HEK293 (cell line): ENCODE results near the gene GDPD5.

Source experiments
- CTCF ChIA-PET: fragments of 350-600 bp; formaldehyde crosslinking; extraction: SDS; loops from one replicate; lab custom pipeline; 2021; ENCODE audit warnings: antibody characterized with exemption; lab: Yijun Ruan, JAX
- POLR2A ChIA-PET: fragments of 300-600 bp; formaldehyde crosslinking; extraction: SDS; loops from one replicate; lab custom pipeline; 2020; ENCODE audit warnings: antibody characterized with exemption, inconsistent platforms; lab: Yijun Ruan, JAX
- H3K27ac ChIP-seq: fragments of 200-500 bp; sonication (Bioruptor generic); 2 replicates; pipeline ENCODE4 v1.5.1; 2014; ENCODE audit warnings: low read depth, low read length, control low read depth, inconsistent platforms; ENCODE audit errors: extremely low read depth
- H3K36me3 ChIP-seq, 2 experiments: fragments of 200-500 bp in 1 of 2; sonication (Bioruptor generic) in 1 of 2; 1 replicate in 1 of 2; 2 replicates in 1 of 2; pipeline ENCODE4 v1.5.1; 2014 to 2017; ENCODE audit warnings: inconsistent platforms in 2 of 2, low read length in 2 of 2; ENCODE audit not compliant: control insufficient read depth in 2 of 2, insufficient read depth in 1 of 2
- H3K4me1 ChIP-seq: fragments of 200-500 bp; sonication (Bioruptor generic); 2 replicates; pipeline ENCODE4 v1.5.1; 2014; ENCODE audit warnings: mild to moderate bottlenecking, low read length, inconsistent platforms; ENCODE audit not compliant: control insufficient read depth, insufficient read depth
- H3K4me3 ChIP-seq: 2 replicates; pipeline ENCODE4 v1.5.1; 2011; ENCODE audit warnings: low read depth, mild to moderate bottlenecking, control low read depth, low read length, moderate library complexity
- H3K9me3 ChIP-seq: fragments of 200-500 bp; sonication (Bioruptor generic); 2 replicates; pipeline ENCODE4 v1.5.1; 2014; ENCODE audit warnings: low read depth, low read length, inconsistent platforms; ENCODE audit not compliant: control insufficient read depth, insufficient read depth
- HOXA7 ChIP-seq: sonication (generic); formaldehyde crosslinking; IDR thresholded peaks from 2 replicates; pipeline ENCODE4 v1.8.1; 2022; ENCODE audit warnings: missing genetic modification reagents, borderline replicate concordance
- KLF9 ChIP-seq: fragments of 450-650 bp; formaldehyde crosslinking; IDR thresholded peaks from 2 replicates; pipeline ENCODE4 v1.5.1; 2016; ENCODE audit warnings: missing biosample characterization, missing genetic modification characterization, low read depth
- OSR2 ChIP-seq: fragments of 450-650 bp; formaldehyde crosslinking; IDR thresholded peaks from 2 replicates; pipeline ENCODE4 v1.5.1; 2016; ENCODE audit warnings: missing biosample characterization, missing genetic modification characterization
- SALL2 ChIP-seq: fragments of 450-650 bp; formaldehyde crosslinking; IDR thresholded peaks from 2 replicates; pipeline ENCODE4 v1.5.0; 2017; ENCODE audit warnings: missing biosample characterization, mild to moderate bottlenecking, missing genetic modification characterization, borderline replicate concordance
- ZNF10 ChIP-seq: fragments of 450-650 bp; formaldehyde crosslinking; IDR thresholded peaks from 2 replicates; pipeline ENCODE4 v1.5.1; 2017; ENCODE audit warnings: missing biosample characterization, missing genetic modification characterization
- ZNF121 ChIP-seq: fragments of 450-650 bp; formaldehyde crosslinking; IDR thresholded peaks from 2 replicates; pipeline ENCODE4 v1.5.1; 2016; ENCODE audit warnings: missing biosample characterization, missing genetic modification characterization
- ZNF335 ChIP-seq: fragments of 450-650 bp; formaldehyde crosslinking; conservative IDR thresholded peaks from 2 replicates; pipeline ENCODE4 v1.5.1; 2016; ENCODE audit warnings: missing biosample characterization, missing genetic modification characterization
- ZNF341 ChIP-seq: fragments of 450-650 bp; formaldehyde crosslinking; IDR thresholded peaks from 2 replicates; pipeline ENCODE4; 2016; ENCODE audit warnings: low read depth, missing biosample characterization, missing genetic modification characterization
- ZNF366 ChIP-seq: fragments of 450-650 bp; formaldehyde crosslinking; conservative IDR thresholded peaks from 2 replicates; pipeline ENCODE4 v1.5.1; 2016; ENCODE audit warnings: missing biosample characterization, missing genetic modification characterization
- ZNF529 ChIP-seq: fragments of 450-650 bp; formaldehyde crosslinking; IDR thresholded peaks from 2 replicates; pipeline ENCODE4 v1.5.1; 2017; ENCODE audit warnings: missing genetic modification characterization, missing biosample characterization; ENCODE audit not compliant: insufficient replicate concordance
- ZNF585B ChIP-seq: fragments of 450-650 bp; formaldehyde crosslinking; IDR thresholded peaks from 2 replicates; pipeline ENCODE4 v1.5.1; 2016; ENCODE audit warnings: missing biosample characterization, missing genetic modification characterization
- ZNF654 ChIP-seq: fragments of 450-650 bp; formaldehyde crosslinking; IDR thresholded peaks from 2 replicates; pipeline ENCODE4 v1.5.1; 2016; ENCODE audit warnings: low read depth, missing biosample characterization, missing genetic modification characterization
- TF ChIP-seq, protein P1 (sequence below): fragments of 450-650 bp; formaldehyde crosslinking; conservative IDR thresholded peaks from 2 replicates; pipeline ENCODE4 v1.5.1; 2016; ENCODE audit warnings: low read depth, missing biosample characterization, missing genetic modification characterization
- TF ChIP-seq, protein P2 (sequence below): fragments of 450-650 bp; formaldehyde crosslinking; IDR thresholded peaks from 2 replicates; pipeline ENCODE4 v1.5.1; 2016; ENCODE audit warnings: missing biosample characterization, missing genetic modification characterization
- TF ChIP-seq, protein P3 (sequence below): fragments of 450-650 bp; formaldehyde crosslinking; IDR thresholded peaks from 2 replicates; pipeline ENCODE4 v1.5.1; 2016; ENCODE audit warnings: missing biosample characterization, missing genetic modification characterization

GDPD5 gene

DNA sequence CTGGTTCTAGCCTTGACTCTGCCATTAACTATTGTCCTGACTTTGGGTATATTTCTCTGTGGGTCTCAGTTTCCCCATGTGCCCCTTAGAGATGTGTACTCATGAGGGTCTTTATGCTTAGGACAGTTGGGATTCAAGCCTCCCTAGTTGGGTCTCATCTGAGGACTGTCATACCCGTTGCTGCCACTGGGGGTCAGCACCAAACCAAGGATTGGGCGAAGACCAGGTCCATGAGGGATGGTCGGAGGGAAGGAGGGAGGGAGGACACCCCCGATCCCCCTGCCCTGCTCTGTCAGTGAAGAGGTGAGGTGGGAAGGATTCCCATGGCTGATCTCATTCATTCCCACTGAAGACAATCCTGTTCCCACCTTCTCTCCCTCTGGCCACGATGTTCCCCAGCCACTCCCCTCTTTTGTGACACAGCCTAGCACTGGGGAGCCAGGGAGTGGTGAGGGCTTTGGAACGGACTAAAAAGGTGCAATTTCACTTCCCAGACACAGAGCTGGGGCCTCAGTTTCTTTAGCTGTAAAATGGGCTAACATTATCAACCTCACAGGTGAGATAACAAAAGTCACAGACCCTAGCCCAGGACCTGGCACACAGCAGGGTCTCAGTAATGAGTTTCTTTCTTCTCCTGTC lies 80.3 kb downstream of the GDPD5 start:
- no peak for TF ChIP-seq HOXA7 (CRISPR knock-in tag)
- TF ChIP-seq, protein P1, sequence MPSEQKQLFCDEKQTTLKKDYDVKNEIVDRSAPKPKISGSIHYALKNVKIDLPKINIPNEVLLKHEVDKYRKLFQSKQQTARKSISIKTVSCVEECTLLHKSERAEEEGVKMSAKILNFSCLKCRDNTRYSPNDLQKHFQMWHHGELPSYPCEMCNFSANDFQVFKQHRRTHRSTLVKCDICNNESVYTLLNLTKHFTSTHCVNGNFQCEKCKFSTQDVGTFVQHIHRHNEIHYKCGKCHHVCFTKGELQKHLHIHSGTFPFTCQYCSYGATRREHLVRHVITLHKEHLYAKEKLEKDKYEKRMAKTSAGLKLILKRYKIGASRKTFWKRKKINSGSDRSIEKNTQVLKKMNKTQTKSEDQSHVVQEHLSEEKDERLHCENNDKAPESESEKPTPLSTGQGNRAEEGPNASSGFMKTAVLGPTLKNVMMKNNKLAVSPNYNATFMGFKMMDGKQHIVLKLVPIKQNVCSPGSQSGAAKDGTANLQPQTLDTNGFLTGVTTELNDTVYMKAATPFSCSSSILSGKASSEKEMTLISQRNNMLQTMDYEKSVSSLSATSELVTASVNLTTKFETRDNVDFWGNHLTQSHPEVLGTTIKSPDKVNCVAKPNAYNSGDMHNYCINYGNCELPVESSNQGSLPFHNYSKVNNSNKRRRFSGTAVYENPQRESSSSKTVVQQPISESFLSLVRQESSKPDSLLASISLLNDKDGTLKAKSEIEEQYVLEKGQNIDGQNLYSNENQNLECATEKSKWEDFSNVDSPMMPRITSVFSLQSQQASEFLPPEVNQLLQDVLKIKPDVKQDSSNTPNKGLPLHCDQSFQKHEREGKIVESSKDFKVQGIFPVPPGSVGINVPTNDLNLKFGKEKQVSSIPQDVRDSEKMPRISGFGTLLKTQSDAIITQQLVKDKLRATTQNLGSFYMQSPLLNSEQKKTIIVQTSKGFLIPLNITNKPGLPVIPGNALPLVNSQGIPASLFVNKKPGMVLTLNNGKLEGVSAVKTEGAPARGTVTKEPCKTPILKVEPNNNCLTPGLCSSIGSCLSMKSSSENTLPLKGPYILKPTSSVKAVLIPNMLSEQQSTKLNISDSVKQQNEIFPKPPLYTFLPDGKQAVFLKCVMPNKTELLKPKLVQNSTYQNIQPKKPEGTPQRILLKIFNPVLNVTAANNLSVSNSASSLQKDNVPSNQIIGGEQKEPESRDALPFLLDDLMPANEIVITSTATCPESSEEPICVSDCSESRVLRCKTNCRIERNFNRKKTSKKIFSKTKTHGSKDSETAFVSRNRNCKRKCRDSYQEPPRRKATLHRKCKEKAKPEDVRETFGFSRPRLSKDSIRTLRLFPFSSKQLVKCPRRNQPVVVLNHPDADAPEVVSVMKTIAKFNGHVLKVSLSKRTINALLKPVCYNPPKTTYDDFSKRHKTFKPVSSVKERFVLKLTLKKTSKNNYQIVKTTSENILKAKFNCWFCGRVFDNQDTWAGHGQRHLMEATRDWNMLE (tag by site-specific recombination), result no peak
- TF ChIP-seq, protein P2, sequence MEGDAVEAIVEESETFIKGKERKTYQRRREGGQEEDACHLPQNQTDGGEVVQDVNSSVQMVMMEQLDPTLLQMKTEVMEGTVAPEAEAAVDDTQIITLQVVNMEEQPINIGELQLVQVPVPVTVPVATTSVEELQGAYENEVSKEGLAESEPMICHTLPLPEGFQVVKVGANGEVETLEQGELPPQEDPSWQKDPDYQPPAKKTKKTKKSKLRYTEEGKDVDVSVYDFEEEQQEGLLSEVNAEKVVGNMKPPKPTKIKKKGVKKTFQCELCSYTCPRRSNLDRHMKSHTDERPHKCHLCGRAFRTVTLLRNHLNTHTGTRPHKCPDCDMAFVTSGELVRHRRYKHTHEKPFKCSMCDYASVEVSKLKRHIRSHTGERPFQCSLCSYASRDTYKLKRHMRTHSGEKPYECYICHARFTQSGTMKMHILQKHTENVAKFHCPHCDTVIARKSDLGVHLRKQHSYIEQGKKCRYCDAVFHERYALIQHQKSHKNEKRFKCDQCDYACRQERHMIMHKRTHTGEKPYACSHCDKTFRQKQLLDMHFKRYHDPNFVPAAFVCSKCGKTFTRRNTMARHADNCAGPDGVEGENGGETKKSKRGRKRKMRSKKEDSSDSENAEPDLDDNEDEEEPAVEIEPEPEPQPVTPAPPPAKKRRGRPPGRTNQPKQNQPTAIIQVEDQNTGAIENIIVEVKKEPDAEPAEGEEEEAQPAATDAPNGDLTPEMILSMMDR (tag by site-specific recombination), result peak; percentile 70
- TF ChIP-seq ZNF10 (tag by site-specific recombination), result no peak
- TF ChIP-seq ZNF341 (tag by site-specific recombination), result no peak
- peak; percentile 80 for TF ChIP-seq ZNF366 (tag by site-specific recombination)
- TF ChIP-seq ZNF654, result peak; percentile 80
- TF ChIP-seq KLF9, result peak; percentile 35; the same call in 1 of the 2 replicates
- no peak for TF ChIP-seq ZNF585B
- no peak for TF ChIP-seq ZNF529 (tag by site-specific recombination)
- peak; percentile 99 for TF ChIP-seq ZNF121
- TF ChIP-seq, protein P3, sequence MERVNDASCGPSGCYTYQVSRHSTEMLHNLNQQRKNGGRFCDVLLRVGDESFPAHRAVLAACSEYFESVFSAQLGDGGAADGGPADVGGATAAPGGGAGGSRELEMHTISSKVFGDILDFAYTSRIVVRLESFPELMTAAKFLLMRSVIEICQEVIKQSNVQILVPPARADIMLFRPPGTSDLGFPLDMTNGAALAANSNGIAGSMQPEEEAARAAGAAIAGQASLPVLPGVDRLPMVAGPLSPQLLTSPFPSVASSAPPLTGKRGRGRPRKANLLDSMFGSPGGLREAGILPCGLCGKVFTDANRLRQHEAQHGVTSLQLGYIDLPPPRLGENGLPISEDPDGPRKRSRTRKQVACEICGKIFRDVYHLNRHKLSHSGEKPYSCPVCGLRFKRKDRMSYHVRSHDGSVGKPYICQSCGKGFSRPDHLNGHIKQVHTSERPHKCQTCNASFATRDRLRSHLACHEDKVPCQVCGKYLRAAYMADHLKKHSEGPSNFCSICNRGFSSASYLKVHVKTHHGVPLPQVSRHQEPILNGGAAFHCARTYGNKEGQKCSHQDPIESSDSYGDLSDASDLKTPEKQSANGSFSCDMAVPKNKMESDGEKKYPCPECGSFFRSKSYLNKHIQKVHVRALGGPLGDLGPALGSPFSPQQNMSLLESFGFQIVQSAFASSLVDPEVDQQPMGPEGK (tag by site-specific recombination), result peak; percentile 56
- POLR2A ChIA-PET, result no interaction called here
- Histone ChIP-seq H3K27ac (no peak overlapping the region), H3K36me3 (no peaks in the 10 kb centered on the region), H3K9me3 (no peaks in the 10 kb centered on the region), H3K4me3 (no peak overlapping the region), H3K4me1 (no peaks in the 10 kb centered on the region)
- CTCF ChIA-PET, result interaction anchor here (0.6 to 7.5 kb wide), 31 partner anchors 10 to 1088 kb away, joined by 3 to 264 read pairs (median 4); partner anchors contain the start of genes GDPD5 and KLHL35

DNA sequence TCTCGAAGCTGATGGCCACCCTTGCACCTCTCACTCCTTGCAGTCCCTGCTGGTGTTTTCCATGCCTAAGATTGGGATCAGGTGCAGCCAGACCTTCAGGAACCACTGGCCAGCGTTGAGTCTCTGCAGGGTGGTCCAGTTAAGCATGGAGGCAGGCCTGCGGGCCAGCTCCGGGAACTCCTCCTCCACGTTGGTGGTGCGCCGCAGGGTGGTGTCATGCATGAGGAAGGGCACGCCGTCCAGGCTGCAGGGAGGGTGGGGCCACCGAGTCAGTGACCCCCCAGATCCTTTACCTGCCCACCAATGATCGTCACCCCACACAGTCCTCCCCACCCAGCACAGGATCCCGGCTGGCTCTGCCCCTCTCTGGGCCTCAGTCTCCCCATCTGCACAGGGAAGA lies 82.7 kb downstream of the GDPD5 start:
- H3K9me3 ChIP-seq, result no peaks in the 10 kb centered on the region
- TF ChIP-seq ZNF335, result no peak
- TF ChIP-seq, protein P2 (tag by site-specific recombination), result no peak
- TF ChIP-seq OSR2, result no peak
- TF ChIP-seq SALL2 (tag by site-specific recombination), result no peak
- H3K4me3 ChIP-seq, result no peak overlapping the region
- no peak overlapping the region for H3K27ac ChIP-seq
- no peaks in the 10 kb centered on the region for H3K4me1 ChIP-seq
- H3K36me3 ChIP-seq, result no peaks in the 10 kb centered on the region
- ChIA-PET CTCF (interaction anchor here (1.7 to 7.5 kb wide), 3 partner anchors 8 to 96 kb away, joined by 3 to 264 read pairs (median 8); no protein-coding TSS in a partner anchor), POLR2A (no interaction called here)
